HepG2 (cell line): Measurements from ENCODE around the gene TGM1. TPM values are rescaled to one million over a fixed set of nuclear protein-coding genes. Genes with fewer than 3 reads are reported as not detected.

Experiments
- AKAP8 ChIP-seq: sonication (generic); formaldehyde crosslinking; IDR thresholded peaks from 2 replicates; pipeline ENCODE4 v1.5.1; 2020; ENCODE audit warnings: mild to moderate bottlenecking, missing genetic modification reagents
- CBX1 ChIP-seq: IDR thresholded peaks from one replicate; pipeline ENCODE4 v1.6.1; 2016; ENCODE audit warnings: antibody characterized with exemption, low read depth
- CEBPB ChIP-seq: IDR thresholded peaks from 2 replicates; pipeline ENCODE4 v1.6.1; 2011; ENCODE audit warnings: low read depth, low read length, improper control_type of control experiment, borderline replicate concordance
- GTF2F1 ChIP-seq: fragments of 150-350 bp; IDR thresholded peaks from 2 replicates; pipeline ENCODE4 v1.6.1; 2014; ENCODE audit warnings: low read length
- KDM4B ChIP-seq: sonication (generic); formaldehyde crosslinking; IDR thresholded peaks from 2 replicates; pipeline ENCODE4 v1.4.0; 2020; ENCODE audit warnings: missing genetic modification reagents
- NR3C1 ChIP-seq: sonication (generic); formaldehyde crosslinking; IDR thresholded peaks from 2 replicates; pipeline ENCODE4 v1.4.0; 2020; ENCODE audit warnings: missing genetic modification reagents
- RBM39 ChIP-seq: fragments of 200-400 bp; formaldehyde crosslinking; IDR thresholded peaks from one replicate; pipeline ENCODE4 v1.6.1; 2018; ENCODE audit warnings: antibody characterized with exemption, mild to moderate bottlenecking, low read depth, low read length; ENCODE audit not compliant: poor library complexity, severe bottlenecking
- RFXANK ChIP-seq: IDR thresholded peaks from 2 replicates; pipeline ENCODE4 v1.6.1; 2016
- SATB2 ChIP-seq: sonication (generic); formaldehyde crosslinking; IDR thresholded peaks from 2 replicates; pipeline ENCODE4 v1.5.0; 2020; ENCODE audit warnings: missing genetic modification reagents
- SNRNP70 ChIP-seq: fragments of 200-400 bp; formaldehyde crosslinking; IDR thresholded peaks from 2 replicates; pipeline ENCODE4 v1.6.1; 2017; ENCODE audit warnings: mild to moderate bottlenecking, low read depth, low read length, moderate library complexity
- ZFP90 ChIP-seq: sonication (generic); formaldehyde crosslinking; IDR thresholded peaks from 2 replicates; pipeline ENCODE4 v1.8.0; 2022; ENCODE audit warnings: missing genetic modification reagents, mild to moderate bottlenecking, inconsistent platforms, borderline replicate concordance
- ZNF251 ChIP-seq: sonication (generic); formaldehyde crosslinking; IDR thresholded peaks from 2 replicates; pipeline ENCODE4 v1.9.0; 2021; ENCODE audit warnings: mild to moderate bottlenecking, missing genetic modification reagents
- ZNF547 ChIP-seq: sonication (generic); formaldehyde crosslinking; IDR thresholded peaks from 2 replicates; pipeline ENCODE4 v1.5.1; 2020; ENCODE audit warnings: mild to moderate bottlenecking, missing genetic modification reagents
- ZNF549 ChIP-seq: sonication (generic); formaldehyde crosslinking; IDR thresholded peaks from 2 replicates; pipeline ENCODE4 v1.5.0; 2020; ENCODE audit warnings: missing genetic modification reagents
- ZNF552 ChIP-seq: sonication (generic); formaldehyde crosslinking; IDR thresholded peaks from 2 replicates; pipeline ENCODE4 v1.9.0; 2022; ENCODE audit warnings: missing genetic modification reagents, mild to moderate bottlenecking, borderline replicate concordance
- ZNF614 ChIP-seq: IDR thresholded peaks from 2 replicates; pipeline ENCODE4 v1.6.1; 2018; ENCODE audit warnings: missing biosample characterization, missing genetic modification reagents, inconsistent platforms, borderline replicate concordance
- ZNF776 ChIP-seq: sonication (generic); formaldehyde crosslinking; IDR thresholded peaks from 2 replicates; pipeline ENCODE4 v1.4.0; 2020; ENCODE audit warnings: mild to moderate bottlenecking, missing genetic modification reagents
- ZNF83 ChIP-seq: sonication (generic); formaldehyde crosslinking; IDR thresholded peaks from 2 replicates; pipeline ENCODE4 v1.4.0; 2020; ENCODE audit warnings: missing genetic modification reagents, mild to moderate bottlenecking, borderline replicate concordance
- polyA plus RNA-seq, 8 experiments: library from polyadenylated mRNA; depleted of rRNA in 3 of 8; stranded (reverse) in 7 of 8; unstranded in 1 of 8; fragments of >200 nt; fragmentation: Illumina TruSeq in 4 of 8; extraction: Trizol in 4 of 8; gene quantifications; 2 replicates each; pipeline versions ENCODE4 v1.2.1 to v1.2.3, GENCODE V29; 2011 to 2016; ENCODE audit warnings: low read depth in 4 of 8, missing spikeins in 1 of 8, mixed read lengths in 1 of 8; ENCODE audit not compliant: insufficient read depth in 1 of 8
- total RNA-seq, 5 experiments: library from RNA; depleted of rRNA; stranded (reverse); fragments of >200 nt; fragmentation: Illumina TruSeq; extraction: Trizol; gene quantifications; 2 replicates each; pipeline ENCODE4 v1.2.3, GENCODE V29; 2016; ENCODE audit warnings: low read depth in 1 of 5
- TF ChIP-seq, protein P1 (sequence below): sonication (generic); formaldehyde crosslinking; IDR thresholded peaks from 2 replicates; pipeline ENCODE4 v1.8.0; 2022; ENCODE audit warnings: missing genetic modification reagents, low read depth, mild to moderate bottlenecking, borderline replicate concordance
- TF ChIP-seq, protein P2 (sequence below), 2 experiments: sonication (generic) in 1 of 2; formaldehyde crosslinking in 1 of 2; IDR thresholded peaks; 2 replicates each; pipeline versions ENCODE4 v1.6.1 to v1.9.0; 2014 to 2022; ENCODE audit warnings: antibody characterized with exemption in 1 of 2, borderline replicate concordance in 1 of 2, inconsistent platforms in 1 of 2, low read depth in 1 of 2, missing genetic modification reagents in 1 of 2
- TF ChIP-seq, protein P3 (sequence below): sonication (generic); formaldehyde crosslinking; IDR thresholded peaks from 2 replicates; pipeline ENCODE4 v1.4.0; 2020; ENCODE audit warnings: missing genetic modification reagents

Gene TGM1
- total and polyA plus RNA-seq, 2 of the 13 experiments (the other 11 are each of a cell fraction or from before 2014, with no cell fraction given): 3.2 to 10.6 TPM

DNA sequence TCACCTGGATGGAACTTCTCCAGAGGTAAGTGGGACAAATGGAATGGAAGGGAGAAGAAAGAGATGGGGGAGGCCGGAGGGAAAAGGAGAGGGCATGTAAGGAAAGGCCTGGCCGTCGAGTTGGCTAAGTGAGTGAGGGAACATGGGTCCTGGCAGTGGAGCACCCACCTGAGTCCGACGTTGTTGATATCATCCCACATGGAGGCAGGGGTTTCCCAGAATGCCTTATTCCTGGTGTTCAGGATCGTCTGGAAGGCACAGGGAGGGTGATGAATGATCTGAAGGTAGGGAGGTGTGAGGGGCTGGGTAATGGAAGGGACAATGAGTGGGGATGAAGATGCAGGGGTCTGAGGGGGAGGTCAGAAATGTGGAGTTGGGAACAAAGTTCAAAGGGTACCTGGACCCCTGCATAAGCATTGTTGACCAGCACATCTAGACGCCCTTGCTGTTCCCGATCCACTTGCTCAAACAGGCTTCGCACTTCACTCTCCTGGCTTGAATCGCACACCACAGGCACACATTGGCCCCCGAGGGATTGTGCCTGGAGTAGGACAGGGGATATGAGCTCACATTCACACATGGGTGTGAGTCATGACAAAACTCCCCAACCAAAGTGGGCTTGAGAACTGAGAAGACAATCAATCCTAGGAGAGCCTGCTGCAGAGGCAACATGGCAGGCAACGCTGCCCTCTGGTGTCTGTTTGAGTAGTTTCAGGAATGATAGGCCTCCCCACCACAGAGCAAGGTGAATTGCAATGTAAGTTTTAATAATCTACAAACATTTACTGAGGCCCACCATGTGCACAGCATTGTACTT is 33.6 kb upstream of the TGM1 start (continued):
- TF ChIP-seq, protein P1, sequence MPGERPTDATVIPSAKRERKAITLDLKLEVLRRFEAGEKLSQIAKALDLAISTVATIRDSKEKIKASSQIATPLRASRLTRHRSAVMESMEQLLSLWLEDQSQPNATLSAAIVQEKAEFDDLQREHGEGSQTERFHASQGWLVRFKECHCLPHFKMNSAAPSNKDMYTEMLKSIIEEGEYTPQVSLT (CRISPR knock-in tag): no peak
- TF ChIP-seq GTF2F1 (no peak), CEBPB (no peak), ZNF614 (CRISPR knock-in tag) (peak; percentile 91), RFXANK (CRISPR knock-in tag) (no peak; the same call in 1 of the 2 replicates), SNRNP70 (no peak), ZNF549 (CRISPR knock-in tag) (no peak), ZNF251 (CRISPR knock-in tag) (no peak), ZNF83 (CRISPR knock-in tag) (no peak; the same call in 1 of the 2 replicates), ZNF547 (CRISPR knock-in tag) (no peak; the same call in 1 of the 2 replicates), ZNF552 (CRISPR knock-in tag) (no peak), NR3C1 (CRISPR knock-in tag) (no peak), AKAP8 (no peak; the same call in 1 of the 2 replicates), SATB2 (CRISPR knock-in tag) (no peak), RBM39 (no peak), KDM4B (CRISPR knock-in tag) (peak; percentile 62), ZFP90 (CRISPR knock-in tag) (no peak), CBX1 (no peak), ZNF776 (CRISPR knock-in tag) (no peak)
- TF ChIP-seq, protein P2, sequence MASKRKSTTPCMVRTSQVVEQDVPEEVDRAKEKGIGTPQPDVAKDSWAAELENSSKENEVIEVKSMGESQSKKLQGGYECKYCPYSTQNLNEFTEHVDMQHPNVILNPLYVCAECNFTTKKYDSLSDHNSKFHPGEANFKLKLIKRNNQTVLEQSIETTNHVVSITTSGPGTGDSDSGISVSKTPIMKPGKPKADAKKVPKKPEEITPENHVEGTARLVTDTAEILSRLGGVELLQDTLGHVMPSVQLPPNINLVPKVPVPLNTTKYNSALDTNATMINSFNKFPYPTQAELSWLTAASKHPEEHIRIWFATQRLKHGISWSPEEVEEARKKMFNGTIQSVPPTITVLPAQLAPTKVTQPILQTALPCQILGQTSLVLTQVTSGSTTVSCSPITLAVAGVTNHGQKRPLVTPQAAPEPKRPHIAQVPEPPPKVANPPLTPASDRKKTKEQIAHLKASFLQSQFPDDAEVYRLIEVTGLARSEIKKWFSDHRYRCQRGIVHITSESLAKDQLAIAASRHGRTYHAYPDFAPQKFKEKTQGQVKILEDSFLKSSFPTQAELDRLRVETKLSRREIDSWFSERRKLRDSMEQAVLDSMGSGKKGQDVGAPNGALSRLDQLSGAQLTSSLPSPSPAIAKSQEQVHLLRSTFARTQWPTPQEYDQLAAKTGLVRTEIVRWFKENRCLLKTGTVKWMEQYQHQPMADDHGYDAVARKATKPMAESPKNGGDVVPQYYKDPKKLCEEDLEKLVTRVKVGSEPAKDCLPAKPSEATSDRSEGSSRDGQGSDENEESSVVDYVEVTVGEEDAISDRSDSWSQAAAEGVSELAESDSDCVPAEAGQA (IDR thresholded peaks at IDR 0.05; ENCODE audit: low read depth): no peak
- TF ChIP-seq, protein P2 (CRISPR knock-in tag; IDR thresholded peaks at IDR 0.05; ENCODE audit: borderline replicate concordance): no peak
- TF ChIP-seq, protein P3, sequence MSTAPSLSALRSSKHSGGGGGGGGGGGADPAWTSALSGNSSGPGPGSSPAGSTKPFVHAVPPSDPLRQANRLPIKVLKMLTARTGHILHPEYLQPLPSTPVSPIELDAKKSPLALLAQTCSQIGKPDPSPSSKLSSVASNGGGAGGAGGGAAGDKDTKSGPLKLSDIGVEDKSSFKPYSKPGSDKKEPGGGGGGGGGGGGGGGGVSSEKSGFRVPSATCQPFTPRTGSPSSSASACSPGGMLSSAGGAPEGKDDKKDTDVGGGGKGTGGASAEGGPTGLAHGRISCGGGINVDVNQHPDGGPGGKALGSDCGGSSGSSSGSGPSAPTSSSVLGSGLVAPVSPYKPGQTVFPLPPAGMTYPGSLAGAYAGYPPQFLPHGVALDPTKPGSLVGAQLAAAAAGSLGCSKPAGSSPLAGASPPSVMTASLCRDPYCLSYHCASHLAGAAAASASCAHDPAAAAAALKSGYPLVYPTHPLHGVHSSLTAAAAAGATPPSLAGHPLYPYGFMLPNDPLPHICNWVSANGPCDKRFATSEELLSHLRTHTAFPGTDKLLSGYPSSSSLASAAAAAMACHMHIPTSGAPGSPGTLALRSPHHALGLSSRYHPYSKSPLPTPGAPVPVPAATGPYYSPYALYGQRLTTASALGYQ: no peak
